ENCODE results near the gene NUP98. TPM values are rescaled to one million over a fixed set of nuclear protein-coding genes. Genes with fewer than 3 reads are reported as not detected.

Gene NUP98
- total RNA-seq, 4 donors from 2014 or later, result 55.1 to 189 (median 123) TPM

- no peak for TF ChIP-seq CTCF (IDR thresholded peaks at IDR 0.05)
- TF ChIP-seq POLR2A (IDR thresholded peaks at IDR 0.05), result no peak
- Histone ChIP-seq H3K4me1 (no peaks in the 10 kb centered on the region), H3K27me3 (no peaks in the 10 kb centered on the region), H3K27ac (no peak overlapping the region), H3K36me3 (no peaks in the 10 kb centered on the region), H3K9me3 (no peaks in the 10 kb centered on the region), H3K4me3 (no peak overlapping the region)
- intact Hi-C loops (cut with DNase I; ENCODE audit: low total_unique reads), result no loop called here
- DNase-seq, result no peak
Measured at GRCh38 chr11:3712274-3712673, 85.1 kb downstream of the NUP98 start.

- Histone ChIP-seq H3K27me3 (no peaks in the 10 kb centered on the region), H3K27ac (no peak overlapping the region), H3K9me3 (no peaks in the 10 kb centered on the region), H3K4me1 (no peaks in the 10 kb centered on the region), H3K36me3 (no peaks in the 10 kb centered on the region), H3K4me3 (no peak overlapping the region)
- intact Hi-C loops (cut with DNase I; ENCODE audit: low total_unique reads), result no loop called here
- DNase-seq, result no peak
- TF ChIP-seq CTCF (IDR thresholded peaks at IDR 0.05) (no peak), POLR2A (IDR thresholded peaks at IDR 0.05) (no peak)
Measured at GRCh38 chr11:3710485-3711259, 86.7 kb downstream of the NUP98 start.

- H3K27ac ChIP-seq, result no peak overlapping the region
- TF ChIP-seq CTCF (IDR thresholded peaks at IDR 0.05) (no peak), POLR2A (IDR thresholded peaks at IDR 0.05) (no peak)
- H3K36me3 ChIP-seq, result no peaks in the 10 kb centered on the region
- H3K4me1 ChIP-seq, result no peaks in the 10 kb centered on the region
- no peak for DNase-seq
- no peaks in the 10 kb centered on the region for H3K27me3 ChIP-seq
- H3K9me3 ChIP-seq, result no peaks in the 10 kb centered on the region
- H3K4me3 ChIP-seq, result no peak overlapping the region
- intact Hi-C loops (cut with DNase I; ENCODE audit: low total_unique reads), result no loop called here
Measured at GRCh38 chr11:3709977-3710376, 87.4 kb downstream of the NUP98 start.

GRCh38 chr11:3707176-3707575 is 90.2 kb downstream of the NUP98 start:
- Histone ChIP-seq H3K36me3 (no peaks in the 10 kb centered on the region), H3K27ac (no peak overlapping the region), H3K27me3 (no peaks in the 10 kb centered on the region), H3K4me1 (no peaks in the 10 kb centered on the region), H3K4me3 (no peak overlapping the region), H3K9me3 (no peaks in the 10 kb centered on the region)
- no peak for DNase-seq
- intact Hi-C loops (cut with DNase I; ENCODE audit: low total_unique reads), result no loop called here
- TF ChIP-seq POLR2A (IDR thresholded peaks at IDR 0.05) (no peak), CTCF (IDR thresholded peaks at IDR 0.05) (no peak)

DNA sequence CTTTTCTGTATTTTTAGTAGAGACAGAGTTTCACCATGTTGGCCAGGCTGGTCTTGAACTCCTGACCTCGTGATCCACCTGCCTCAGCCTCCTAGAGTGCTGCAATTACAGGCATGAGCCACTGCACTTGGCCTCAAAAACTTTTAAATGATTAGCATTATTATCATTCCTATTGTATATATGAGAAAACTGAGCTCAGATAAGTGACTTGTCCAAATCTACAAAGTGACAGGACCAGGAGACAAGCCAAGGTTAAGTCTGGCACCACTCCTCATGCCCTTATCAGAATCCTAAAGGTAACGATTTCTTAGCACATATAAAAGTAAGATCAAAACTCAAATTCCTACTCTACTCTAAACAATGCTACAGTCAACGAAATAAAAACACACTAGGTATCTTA is 94.0 kb downstream of the NUP98 start:
- no peak overlapping the region for H3K27ac ChIP-seq
- no peaks in the 10 kb centered on the region for H3K4me1 ChIP-seq
- H3K4me3 ChIP-seq, result no peak overlapping the region
- intact Hi-C loops (cut with DNase I; ENCODE audit: low total_unique reads), result no loop called here
- H3K27me3 ChIP-seq, result no peaks in the 10 kb centered on the region
- H3K36me3 ChIP-seq, result no peaks in the 10 kb centered on the region
- no peaks in the 10 kb centered on the region for H3K9me3 ChIP-seq
- TF ChIP-seq POLR2A (IDR thresholded peaks at IDR 0.05) (no peak), CTCF (IDR thresholded peaks at IDR 0.05) (no peak)
- no peak for DNase-seq

All from uterus (tissue), 4 donors.